AG04449 (cell line): ENCODE results near the gene LPCAT1.
"Not testable (repeated sequence)": the region's sequence is repeated elsewhere in the genome, so short reads cannot be mapped to it uniquely, and the experiment has no call there.

Experiments used
- CTCF ChIA-PET: fragments of 350-600 bp; formaldehyde crosslinking; extraction: SDS; loops from one replicate; lab custom pipeline; 2021; ENCODE audit warnings: antibody characterized with exemption; lab: Yijun Ruan, JAX
- POLR2A ChIA-PET: fragments of 400-600, 350-600 bp; formaldehyde crosslinking; extraction: SDS; loops from one replicate; lab custom pipeline; 2020; ENCODE audit warnings: antibody characterized with exemption, inconsistent platforms; lab: Yijun Ruan, JAX
- DNase-seq: peaks from one replicate; pipeline ENCODE4 v3.0.0-alpha.2; 2010; ENCODE audit warnings: low read depth, low spot score
- H3K4me3 ChIP-seq: 2 replicates; pipeline ENCODE4 v1.5.1; 2011; ENCODE audit warnings: low read depth, mild to moderate bottlenecking, control low read depth, low read length
- CTCF ChIP-seq: IDR thresholded peaks from one replicate; pipeline ENCODE4 v1.5.1; 2011; ENCODE audit warnings: mild to moderate bottlenecking, moderate library complexity, low read length, control low read depth, inconsistent platforms; ENCODE audit not compliant: insufficient read depth; ENCODE audit errors: missing control alignments

The LPCAT1 gene

GRCh38 chr5:1540166-1540565 is 16.4 kb upstream of the LPCAT1 start:
- TF ChIP-seq CTCF = no peak
- POLR2A ChIA-PET = no interaction called here
- no peak overlapping the region for H3K4me3 ChIP-seq
- CTCF ChIA-PET = no interaction called here
- DNase-seq = no peak

GRCh38 chr5:1539393-1540161 is 15.8 kb upstream of the LPCAT1 start:
- CTCF ChIA-PET, H3K4me3 ChIP-seq, POLR2A ChIA-PET, DNase-seq: not testable (repeated sequence)

- CTCF ChIA-PET = interaction anchor here (1.0 kb wide), 1 partner anchor 12 kb away, joined by 3 read pairs; no protein-coding TSS in a partner anchor
These were observed 15.1 kb upstream of the LPCAT1 start for GRCh38 chr5:1538741-1539392.

GRCh38 chr5:1538276-1538675 is 14.5 kb upstream of the LPCAT1 start:
- CTCF ChIA-PET = interaction anchor here (1.0 kb wide), 1 partner anchor 13 kb away, joined by 3 read pairs; no protein-coding TSS in a partner anchor
- no peak for DNase-seq
- no peak overlapping the region for H3K4me3 ChIP-seq
- POLR2A ChIA-PET = no interaction called here
- TF ChIP-seq CTCF = no peak

More at GRCh38 chr5:1538741-1539392, 15.1 kb upstream of the LPCAT1 start:
- no peak overlapping the region for H3K4me3 ChIP-seq
- no peak for DNase-seq
- TF ChIP-seq CTCF = no peak
- POLR2A ChIA-PET = no interaction called here

- no peak for DNase-seq
- H3K4me3 ChIP-seq = no peak overlapping the region
- ChIA-PET CTCF (interaction anchor here (1.0 kb wide), 1 partner anchor 13 kb away, joined by 3 read pairs; no protein-coding TSS in a partner anchor), POLR2A (no interaction called here)
- TF ChIP-seq CTCF = no peak
These were observed 13.9 kb upstream of the LPCAT1 start for GRCh38 chr5:1537603-1538154.

GRCh38 chr5:1536871-1537602 is 13.3 kb upstream of the LPCAT1 start:
- POLR2A ChIA-PET = no interaction called here
- CTCF ChIA-PET = interaction anchor here (2.0 kb wide), 1 partner anchor 13 kb away, joined by 5 read pairs; the partner anchor contains the start of gene LPCAT1
- no peak overlapping the region for H3K4me3 ChIP-seq
- no peak for TF ChIP-seq CTCF
- no peak for DNase-seq
